SKM-1 treated with dmso at 0.1 percent for 144 hours (cell line): ENCODE measurements around the gene UGT1A6.
"Not testable (repeated sequence)": the region's sequence is repeated elsewhere in the genome, so short reads cannot be mapped to it uniquely, and the experiment has no call there.

Experiments
- DNase-seq: peaks from one replicate; lab custom pipeline; 2025; ENCODE audit not compliant: unreplicated experiment; lab: John Stamatoyannopoulos, UW

Gene UGT1A6

GRCh38 chr2:233714121-233714520, 21.4 kb downstream of the UGT1A6 start:
- DNase-seq: no peak

- DNase-seq: no peak
Measured at GRCh38 chr2:233718552-233718951, 25.9 kb downstream of the UGT1A6 start, which contains the start of gene UGT1A4. Gene UGT1A4, plus strand, starts transcription at chr2:233718736. Its CDS starts 85 bp downstream, at chr2:233718821.

GRCh38 chr2:233728723-233729301, 36.1 kb downstream of the UGT1A6 start, which contains the start of gene UGT1A3:
Gene UGT1A3, plus strand, starts transcription at chr2:233729042. Its CDS starts 85 bp downstream, at chr2:233729127.
- DNase-seq: no peak

- not testable (repeated sequence) for DNase-seq
Measured at GRCh38 chr2:233736868-233737653, 44.4 kb downstream of the UGT1A6 start.

- no peak for DNase-seq
Measured at GRCh38 chr2:233740870-233741269, 48.2 kb downstream of the UGT1A6 start.

GRCh38 chr2:233743464-233744259, 51.0 kb downstream of the UGT1A6 start:
- DNase-seq: no peak

- no peak for DNase-seq
Measured at GRCh38 chr2:233745073-233745755, 52.5 kb downstream of the UGT1A6 start.

- not testable (repeated sequence) for DNase-seq
Measured at GRCh38 chr2:233745838-233746237, 53.1 kb downstream of the UGT1A6 start.

- DNase-seq: no peak
Measured at GRCh38 chr2:233746475-233747282, 54.0 kb downstream of the UGT1A6 start.

GRCh38 chr2:233747283-233747544, 54.5 kb downstream of the UGT1A6 start:
- DNase-seq: no peak

- DNase-seq: not testable (repeated sequence)
Measured at GRCh38 chr2:233750689-233751088, 58.0 kb downstream of the UGT1A6 start.

GRCh38 chr2:233751212-233752009, 58.7 kb downstream of the UGT1A6 start:
- not testable (repeated sequence) for DNase-seq

GRCh38 chr2:233754872-233755611, 62.4 kb downstream of the UGT1A6 start:
- DNase-seq: no peak

- DNase-seq: no peak
Measured at GRCh38 chr2:233756429-233757081, 63.9 kb downstream of the UGT1A6 start.

- no peak for DNase-seq
Measured at GRCh38 chr2:233758141-233758540, 65.5 kb downstream of the UGT1A6 start.

- no peak for DNase-seq
Measured at GRCh38 chr2:233758849-233759248, 66.2 kb downstream of the UGT1A6 start.

- no peak for DNase-seq
Measured at GRCh38 chr2:233760043-233760442, 67.4 kb downstream of the UGT1A6 start, which contains the start of gene UGT1A1. Gene UGT1A1, plus strand, starts transcription at chr2:233760270. Its CDS starts 18 bp downstream, at chr2:233760288.

GRCh38 chr2:233761040-233761769, 68.5 kb downstream of the UGT1A6 start:
- no peak for DNase-seq
